ENCODE measurements around the gene ICAM1. TPM values are rescaled to one million over a fixed set of nuclear protein-coding genes. Genes with fewer than 3 reads are reported as not detected.

The ICAM1 gene
- total RNA-seq, 1 experiment from 2014 or later: 17.2 TPM

DNA sequence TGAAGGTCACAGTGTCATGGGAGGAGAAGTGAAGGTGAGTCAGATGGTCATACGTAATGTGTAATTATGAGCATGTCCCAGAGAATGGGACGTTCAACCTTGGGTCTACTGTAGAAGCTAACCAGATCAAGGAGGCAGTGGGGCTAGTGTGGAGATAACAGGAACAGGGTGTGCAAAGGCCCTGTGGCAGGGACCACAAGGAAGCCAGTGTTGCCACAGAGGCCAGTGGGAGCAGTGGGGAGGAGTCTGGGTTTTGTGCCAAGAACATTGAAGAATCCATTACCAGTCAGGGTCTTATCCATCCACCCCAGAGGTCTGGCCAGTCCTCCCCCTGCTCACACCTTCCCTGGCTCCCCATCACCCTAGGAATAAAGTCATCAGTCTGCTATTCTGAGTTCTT lies 15.6 kb upstream of the ICAM1 start:
- H3K36me3 ChIP-seq: peaks cover 73% of the 10 kb centered on the region
- DNase-seq (ENCODE audit: low read depth in 1 of 2, low spot score in 2 of 2): no peak
- no peak overlapping the region for H3K4me3 ChIP-seq
- no peak overlapping the region for H3K27ac ChIP-seq
- H3K27me3 ChIP-seq (replicated peaks): no peaks in the 10 kb centered on the region
- no peaks in the 10 kb centered on the region; the same call in 1 of the 2 replicates for H3K4me1 ChIP-seq (replicated peaks)
- no peaks in the 10 kb centered on the region for H3K9me3 ChIP-seq (replicated peaks)

DNA sequence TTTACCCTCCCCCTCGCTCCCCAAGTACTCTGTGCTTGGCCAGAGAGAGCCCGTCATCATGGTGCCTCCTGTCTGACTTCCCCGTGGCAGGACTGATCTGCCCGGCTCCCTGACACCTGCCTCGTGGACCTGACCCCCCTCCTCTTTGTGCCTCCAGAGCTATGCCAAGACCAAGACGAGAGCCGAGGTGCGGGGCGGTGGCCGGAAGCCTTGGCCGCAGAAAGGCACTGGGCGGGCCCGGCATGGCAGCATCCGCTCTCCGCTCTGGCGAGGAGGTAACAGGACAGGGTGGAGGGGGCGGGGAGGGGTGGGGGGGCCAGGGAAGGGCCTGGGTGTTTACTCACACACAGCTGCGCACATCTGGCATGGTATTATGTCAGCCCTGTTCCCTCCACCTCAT lies 14.4 kb upstream of the ICAM1 start:
- H3K4me1 ChIP-seq (replicated peaks): no peaks in the 10 kb centered on the region; the same call in 1 of the 2 replicates
- no peak for DNase-seq (ENCODE audit: low read depth in 1 of 2, low spot score in 2 of 2)
- H3K36me3 ChIP-seq: peaks cover 73% of the 10 kb centered on the region
- H3K27me3 ChIP-seq (replicated peaks): no peaks in the 10 kb centered on the region
- H3K4me3 ChIP-seq: no peak overlapping the region
- H3K27ac ChIP-seq: no peak overlapping the region
- H3K9me3 ChIP-seq (replicated peaks): no peaks in the 10 kb centered on the region

DNA sequence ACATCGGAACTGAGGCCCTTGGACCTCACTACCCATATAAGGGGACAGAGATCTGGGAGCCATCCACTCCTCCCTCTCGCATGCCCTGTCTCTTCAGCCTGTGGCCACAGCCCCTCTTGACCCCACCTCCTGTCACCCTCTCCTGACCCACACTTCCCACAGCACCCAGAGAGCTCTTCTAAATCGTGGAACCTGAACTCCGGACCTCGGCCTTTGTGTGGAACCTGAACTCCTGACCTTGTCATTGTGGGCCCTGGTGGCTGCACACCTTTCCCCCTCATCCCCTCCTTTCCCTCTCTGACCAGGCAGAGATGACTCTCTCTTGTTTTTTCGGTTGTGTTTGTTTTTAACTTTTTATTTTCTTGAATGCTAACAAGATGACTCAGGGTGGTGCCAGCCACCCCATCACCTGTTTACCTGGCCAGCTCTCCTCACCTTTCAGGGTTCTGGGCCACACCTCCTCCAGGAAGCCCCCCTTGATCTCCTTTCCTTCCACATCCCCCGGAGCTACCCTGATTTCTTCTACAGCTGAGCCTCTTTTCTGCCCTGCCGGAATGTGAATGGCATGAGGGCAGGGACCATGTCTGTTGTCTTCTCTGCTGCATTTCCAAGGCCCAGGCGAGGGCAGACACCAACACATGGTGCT lies 13.8 kb upstream of the ICAM1 start:
- no peaks in the 10 kb centered on the region for H3K9me3 ChIP-seq (replicated peaks)
- H3K4me3 ChIP-seq: no peak overlapping the region
- H3K36me3 ChIP-seq: peaks cover 70% of the 10 kb centered on the region

DNA sequence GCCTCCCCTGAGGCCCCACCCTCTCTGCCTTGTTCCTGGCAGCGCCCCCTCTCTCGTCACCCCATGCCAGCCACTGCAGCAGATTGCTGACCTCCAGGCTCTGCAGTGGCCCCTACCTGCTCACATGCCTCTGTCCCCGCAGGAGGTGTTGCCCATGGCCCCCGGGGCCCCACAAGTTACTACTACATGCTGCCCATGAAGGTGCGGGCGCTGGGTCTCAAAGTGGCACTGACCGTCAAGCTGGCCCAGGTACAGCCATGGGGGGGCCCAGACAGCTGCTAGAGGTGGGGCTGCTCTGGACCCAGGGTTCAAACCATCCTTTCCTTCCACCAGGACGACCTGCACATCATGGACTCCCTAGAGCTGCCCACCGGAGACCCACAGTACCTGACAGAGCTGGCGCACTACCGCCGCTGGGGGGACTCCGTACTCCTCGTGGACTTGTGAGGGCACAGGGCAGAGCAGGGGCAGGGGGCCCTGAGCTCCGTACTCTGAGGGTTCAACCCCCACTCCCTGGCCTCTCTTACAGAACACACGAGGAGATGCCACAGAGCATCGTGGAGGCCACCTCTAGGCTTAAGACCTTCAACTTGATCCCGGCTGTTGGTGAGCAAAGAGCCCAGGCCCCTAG lies 12.7 kb upstream of the ICAM1 start:
- H3K36me3 ChIP-seq: peaks cover 62% of the 10 kb centered on the region

More for the DNA sequence above, 13.8 kb upstream of the ICAM1 start:
- H3K27me3 ChIP-seq (replicated peaks): no peaks in the 10 kb centered on the region
- H3K27ac ChIP-seq: no peak overlapping the region
- H3K4me1 ChIP-seq (replicated peaks): no peaks in the 10 kb centered on the region; the same call in 1 of the 2 replicates
- no peak for DNase-seq (ENCODE audit: low read depth in 1 of 2, low spot score in 2 of 2)

DNA sequence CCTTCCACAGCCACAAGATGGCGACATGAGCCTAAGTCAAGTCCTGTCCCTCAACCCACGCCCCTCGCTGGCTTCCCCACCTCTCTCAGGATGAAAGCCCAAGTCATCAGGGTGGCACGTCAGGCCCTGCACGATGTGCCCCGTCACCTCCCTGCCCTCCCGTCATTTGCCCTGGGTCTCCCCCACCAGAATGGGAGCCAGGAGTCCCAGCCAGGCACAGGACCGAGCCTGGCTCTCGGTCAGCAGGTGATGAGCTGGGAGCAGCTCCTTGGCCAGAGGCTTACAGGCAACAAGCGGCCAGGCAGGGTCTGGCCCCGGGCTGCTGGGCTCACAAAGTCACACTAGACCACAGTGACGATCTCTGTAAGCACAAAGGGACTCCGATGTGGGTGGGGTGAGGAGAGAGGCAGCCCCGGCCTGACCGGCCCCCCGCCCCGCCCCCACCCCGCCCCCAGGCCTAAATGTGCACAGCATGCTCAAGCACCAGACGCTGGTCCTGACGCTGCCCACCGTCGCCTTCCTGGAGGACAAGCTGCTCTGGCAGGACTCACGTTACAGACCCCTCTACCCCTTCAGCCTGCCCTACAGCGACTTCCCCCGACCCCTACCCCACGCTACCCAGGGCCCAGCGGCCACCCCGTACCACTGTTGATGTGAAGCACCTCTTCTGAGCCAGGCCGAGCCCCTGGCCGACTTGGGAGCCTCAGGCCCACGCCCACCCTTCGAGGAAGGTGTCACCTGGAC lies 11.6 kb upstream of the ICAM1 start:
- H3K4me1 ChIP-seq (replicated peaks): no peaks in the 10 kb centered on the region
- H3K36me3 ChIP-seq: peaks cover 53% of the 10 kb centered on the region
- peak; percentile 67 to 93 for DNase-seq (ENCODE audit: low read depth in 1 of 2, low spot score in 2 of 2)
- H3K9me3 ChIP-seq (replicated peaks): no peaks in the 10 kb centered on the region
- no peaks in the 10 kb centered on the region for H3K27me3 ChIP-seq (replicated peaks)
- no peak overlapping the region for H3K4me3 ChIP-seq
- no peak overlapping the region for H3K27ac ChIP-seq

More for the DNA sequence above, 12.7 kb upstream of the ICAM1 start:
- H3K9me3 ChIP-seq (replicated peaks): no peaks in the 10 kb centered on the region
- H3K4me3 ChIP-seq: no peak overlapping the region
- no peak overlapping the region for H3K27ac ChIP-seq
- DNase-seq (ENCODE audit: low read depth in 1 of 2, low spot score in 2 of 2): no peak
- H3K27me3 ChIP-seq (replicated peaks): no peaks in the 10 kb centered on the region
- no peaks in the 10 kb centered on the region for H3K4me1 ChIP-seq (replicated peaks)

DNA sequence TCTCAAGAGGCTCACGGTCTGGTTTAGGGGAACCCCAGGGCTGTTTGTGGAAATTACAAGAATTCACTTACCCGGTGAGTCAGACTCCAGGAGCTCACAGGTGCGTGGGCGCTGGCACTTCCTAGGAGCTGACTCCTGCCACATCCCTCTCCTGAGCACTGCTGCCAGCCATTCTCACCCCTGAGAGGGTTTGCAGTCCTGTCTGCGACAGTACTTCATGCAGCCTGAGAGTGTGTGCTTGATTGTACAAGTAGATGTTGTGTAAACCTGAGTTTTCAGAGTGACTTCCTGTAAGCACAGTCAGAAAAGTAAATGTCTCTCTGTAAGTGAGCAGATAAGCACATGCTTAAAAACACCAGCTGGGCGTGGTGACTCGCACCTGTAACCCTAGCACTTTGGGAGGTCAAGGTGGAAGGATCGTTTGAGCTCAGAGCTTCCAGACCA lies 10.8 kb upstream of the ICAM1 start:
- no peak for DNase-seq (ENCODE audit: low read depth in 1 of 2, low spot score in 2 of 2)

DNA sequence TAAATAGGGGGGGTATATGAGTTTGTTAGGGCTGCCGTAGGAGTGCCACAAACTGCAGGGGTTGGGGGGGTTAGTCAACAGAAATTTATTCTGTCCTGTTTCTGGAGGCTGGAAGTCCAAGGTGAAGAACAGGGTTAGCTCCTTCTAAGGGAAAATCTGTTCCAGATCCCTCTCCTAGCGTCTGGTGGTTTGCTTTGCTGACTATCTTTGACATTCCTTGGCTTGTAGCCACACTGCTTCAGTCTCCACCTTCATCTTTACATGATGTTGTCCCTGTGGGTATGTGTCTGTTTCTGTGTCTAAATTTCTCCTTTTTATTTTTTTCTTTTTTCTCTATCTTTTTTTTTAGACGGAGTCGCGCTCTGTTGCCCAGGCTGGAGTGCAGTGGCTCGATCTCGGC lies 8.1 kb upstream of the ICAM1 start:
- Histone ChIP-seq H3K4me1 (replicated peaks) (no peaks in the 10 kb centered on the region), H3K27ac (no peak overlapping the region), H3K27me3 (replicated peaks) (no peaks in the 10 kb centered on the region), H3K36me3 (peaks cover 21% of the 10 kb centered on the region), H3K4me3 (no peak overlapping the region), H3K9me3 (replicated peaks) (no peaks in the 10 kb centered on the region)
- no peak for DNase-seq (ENCODE audit: low read depth in 1 of 2, low spot score in 2 of 2)

More for the DNA sequence above, 10.8 kb upstream of the ICAM1 start:
- no peaks in the 10 kb centered on the region for H3K9me3 ChIP-seq (replicated peaks)
- no peak overlapping the region for H3K27ac ChIP-seq
- H3K36me3 ChIP-seq: peaks cover 45% of the 10 kb centered on the region
- H3K4me3 ChIP-seq: no peak overlapping the region
- no peaks in the 10 kb centered on the region for H3K27me3 ChIP-seq (replicated peaks)
- H3K4me1 ChIP-seq (replicated peaks): no peaks in the 10 kb centered on the region

DNA sequence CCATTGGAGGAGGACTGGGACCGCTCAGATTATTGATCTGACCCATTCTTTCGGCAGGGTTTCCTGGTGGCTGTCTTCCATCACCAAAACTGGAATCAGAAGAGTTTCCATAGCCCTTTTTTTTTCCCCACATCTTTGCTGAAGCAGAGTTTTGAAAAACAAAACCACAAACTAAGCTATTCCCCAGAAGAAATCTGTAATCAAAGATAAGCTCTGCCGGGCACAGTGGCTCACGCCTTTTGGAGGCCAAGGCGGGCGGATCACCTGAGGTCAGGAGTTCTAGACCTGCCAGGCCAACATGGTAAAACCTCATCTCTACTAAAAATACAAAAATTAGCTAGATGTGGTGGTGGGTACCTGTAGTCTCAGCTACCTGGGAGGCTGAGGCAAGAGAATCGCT lies 4.2 kb upstream of the ICAM1 start:
- H3K27ac ChIP-seq: no peak overlapping the region
- H3K36me3 ChIP-seq: no peaks in the 10 kb centered on the region
- DNase-seq (ENCODE audit: low read depth in 1 of 2, low spot score in 2 of 2): no peak
- H3K27me3 ChIP-seq (replicated peaks): no peaks in the 10 kb centered on the region
- H3K9me3 ChIP-seq (replicated peaks): no peaks in the 10 kb centered on the region
- peaks cover 22% of the 10 kb centered on the region for H3K4me1 ChIP-seq (replicated peaks)
- no peak overlapping the region for H3K4me3 ChIP-seq

DNA sequence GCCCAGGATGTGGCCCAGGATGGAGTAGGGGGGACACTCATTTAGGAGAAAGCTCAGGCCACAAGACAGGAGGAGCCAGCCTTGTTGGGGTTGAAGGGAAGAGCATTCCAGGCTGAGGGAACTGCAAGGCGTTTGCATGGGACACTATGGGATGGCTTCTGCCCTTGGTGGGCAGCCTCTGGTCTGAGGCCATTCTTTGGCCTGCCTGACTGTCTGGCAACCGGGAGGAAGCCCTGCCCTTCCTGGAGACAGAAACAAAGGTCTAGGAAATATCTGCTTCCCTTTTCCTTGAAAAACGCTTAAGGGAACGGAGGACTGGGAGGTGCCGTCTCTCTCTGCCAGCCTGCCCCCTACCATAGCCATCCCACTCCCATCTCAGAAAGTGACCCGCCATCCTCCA lies 2.8 kb upstream of the ICAM1 start:
- Histone ChIP-seq H3K9me3 (replicated peaks) (no peaks in the 10 kb centered on the region), H3K36me3 (no peaks in the 10 kb centered on the region), H3K27me3 (replicated peaks) (no peaks in the 10 kb centered on the region), H3K4me3 (no peak overlapping the region), H3K4me1 (replicated peaks) (peaks cover 25% of the 10 kb centered on the region), H3K27ac (no peak overlapping the region)
- no peak for DNase-seq (ENCODE audit: low read depth in 1 of 2, low spot score in 2 of 2)

DNA sequence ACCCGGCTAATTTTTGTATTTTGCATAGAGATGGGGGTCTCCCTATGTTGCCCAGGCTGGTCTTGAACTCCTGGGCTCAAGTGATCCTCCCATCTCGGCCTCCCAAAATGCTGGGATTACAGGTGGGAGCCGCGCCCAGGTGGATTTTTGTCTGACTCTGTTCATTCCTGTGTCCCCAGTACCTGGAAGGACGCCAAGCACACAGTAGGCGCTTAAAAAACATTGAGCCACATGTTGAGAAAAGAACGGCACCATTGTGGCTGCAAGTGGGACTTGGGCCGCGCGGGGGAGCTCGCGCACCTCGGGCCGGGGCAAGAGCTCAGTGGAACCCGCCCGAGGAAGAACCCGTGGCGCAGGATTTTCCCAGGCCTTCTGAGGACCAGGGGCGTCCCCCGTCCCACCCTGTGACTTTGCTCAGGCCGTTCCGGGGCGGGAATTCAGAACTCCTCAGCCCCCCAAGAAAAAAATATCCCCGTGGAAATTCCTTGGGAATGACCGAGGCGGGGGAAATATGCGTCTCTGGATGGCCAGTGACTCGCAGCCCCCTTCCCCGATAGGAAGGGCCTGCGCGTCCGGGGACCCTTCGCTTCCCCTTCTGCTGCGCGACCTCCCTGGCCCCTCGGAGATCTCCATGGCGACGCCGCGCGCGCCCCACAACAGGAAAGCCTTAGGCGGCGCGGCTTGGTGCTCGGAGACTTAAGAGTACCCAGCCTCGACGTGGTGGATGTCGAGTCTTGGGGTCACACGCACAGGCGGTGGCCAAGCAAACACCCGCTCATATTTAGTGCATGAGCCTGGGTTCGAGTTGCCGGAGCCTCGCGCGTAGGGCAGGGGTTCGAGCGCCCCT lies 1.4 kb upstream of the ICAM1 start:
- H3K27me3 ChIP-seq (replicated peaks): no peaks in the 10 kb centered on the region
- H3K36me3 ChIP-seq: no peaks in the 10 kb centered on the region
- H3K4me3 ChIP-seq: no peak overlapping the region
- DNase-seq (ENCODE audit: low read depth in 1 of 2, low spot score in 2 of 2): peak; percentile 73 to 83
- H3K9me3 ChIP-seq (replicated peaks): no peaks in the 10 kb centered on the region
- H3K4me1 ChIP-seq (replicated peaks): peaks cover 25% of the 10 kb centered on the region
- no peak overlapping the region for H3K27ac ChIP-seq

DNA sequence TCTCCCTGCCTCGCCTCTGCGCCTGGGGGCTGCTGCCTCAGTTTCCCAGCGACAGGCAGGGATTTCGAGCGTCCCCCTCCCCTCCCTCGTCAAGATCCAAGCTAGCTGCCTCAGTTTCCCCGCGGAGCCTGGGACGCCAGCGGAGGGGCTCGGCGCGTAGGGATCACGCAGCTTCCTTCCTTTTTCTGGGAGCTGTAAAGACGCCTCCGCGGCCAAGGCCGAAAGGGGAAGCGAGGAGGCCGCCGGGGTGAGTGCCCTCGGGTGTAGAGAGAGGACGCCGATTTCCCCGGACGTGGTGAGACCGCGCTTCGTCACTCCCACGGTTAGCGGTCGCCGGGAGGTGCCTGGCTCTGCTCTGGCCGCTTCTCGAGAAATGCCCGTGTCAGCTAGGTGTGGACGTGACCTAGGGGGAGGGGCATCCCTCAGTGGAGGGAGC lies 722 bp upstream of the ICAM1 start:
- Histone ChIP-seq H3K36me3 (0 out of 2 replicates have a peak, but pooled peaks cover 2% of the 10 kb centered on the region), H3K4me3 (peak overlapping the region; percentile 37), H3K27me3 (replicated peaks) (no peaks in the 10 kb centered on the region), H3K9me3 (replicated peaks) (no peaks in the 10 kb centered on the region), H3K27ac (no peak overlapping the region), H3K4me1 (replicated peaks) (peaks cover 25% of the 10 kb centered on the region)
- no peak for DNase-seq (ENCODE audit: low read depth in 1 of 2, low spot score in 2 of 2)

DNA sequence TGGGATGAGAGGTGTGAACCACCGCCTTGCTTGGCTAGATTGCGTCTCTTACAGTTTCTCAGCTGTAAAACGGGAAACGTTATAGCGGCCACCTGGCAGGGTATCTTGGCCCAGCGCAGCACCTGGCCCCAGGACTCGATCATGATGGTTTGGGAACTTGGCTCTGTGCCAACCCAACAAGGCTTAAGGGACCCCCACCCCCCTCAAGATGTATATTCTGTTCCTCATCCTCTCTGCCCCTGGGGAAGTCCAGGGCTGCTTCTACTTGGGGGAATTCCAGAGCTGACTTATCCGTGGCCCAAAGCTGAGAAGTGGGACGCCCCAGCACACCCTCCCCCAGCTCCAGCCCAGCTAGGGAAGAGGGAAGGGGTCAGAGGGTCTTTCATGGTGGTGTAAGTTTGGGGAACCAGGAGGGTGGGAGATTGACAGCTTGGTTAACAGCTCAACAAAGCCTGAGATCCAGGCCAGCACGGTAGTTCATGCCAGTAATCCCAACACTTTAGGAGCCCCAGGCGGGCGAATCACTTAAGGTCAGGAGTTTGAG lies 695 bp downstream of the ICAM1 start:
- Histone ChIP-seq H3K4me3 (peak overlapping the region; percentile 37), H3K36me3 (0 out of 2 replicates have a peak, but pooled peaks cover 2% of the 10 kb centered on the region), H3K27me3 (replicated peaks) (no peaks in the 10 kb centered on the region), H3K27ac (no peak overlapping the region), H3K4me1 (replicated peaks) (peaks cover 25% of the 10 kb centered on the region), H3K9me3 (replicated peaks) (no peaks in the 10 kb centered on the region)
- no peak for DNase-seq (ENCODE audit: low read depth in 1 of 2, low spot score in 2 of 2)

DNA sequence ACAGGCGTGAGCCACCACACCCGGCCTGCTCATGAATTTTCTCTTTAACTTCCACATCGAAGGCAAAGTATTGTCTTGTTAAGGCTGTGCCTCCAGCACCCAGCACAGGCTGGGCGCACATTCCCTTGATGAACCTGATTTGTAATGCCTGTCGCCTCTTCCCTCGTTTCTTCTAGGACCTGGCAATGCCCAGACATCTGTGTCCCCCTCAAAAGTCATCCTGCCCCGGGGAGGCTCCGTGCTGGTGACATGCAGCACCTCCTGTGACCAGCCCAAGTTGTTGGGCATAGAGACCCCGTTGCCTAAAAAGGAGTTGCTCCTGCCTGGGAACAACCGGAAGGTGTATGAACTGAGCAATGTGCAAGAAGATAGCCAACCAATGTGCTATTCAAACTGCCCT lies 3.7 kb downstream of the ICAM1 start:
- Histone ChIP-seq H3K4me3 (no peak overlapping the region), H3K27ac (no peak overlapping the region), H3K36me3 (peaks cover 9% of the 10 kb centered on the region; the same call in 1 of the 2 replicates), H3K27me3 (replicated peaks) (no peaks in the 10 kb centered on the region), H3K4me1 (replicated peaks) (peaks cover 23% of the 10 kb centered on the region), H3K9me3 (replicated peaks) (no peaks in the 10 kb centered on the region)
- no peak for DNase-seq (ENCODE audit: low read depth in 1 of 2, low spot score in 2 of 2)

Measured in SJSA1 (cell line).